Measurements from ENCODE around the gene PLXNA2. TPM values are rescaled to one million over a fixed set of nuclear protein-coding genes. Genes with fewer than 3 reads are reported as not detected.

The PLXNA2 gene
- total RNA-seq, 1 experiment from 2014 or later, result 0.89 TPM

DNA sequence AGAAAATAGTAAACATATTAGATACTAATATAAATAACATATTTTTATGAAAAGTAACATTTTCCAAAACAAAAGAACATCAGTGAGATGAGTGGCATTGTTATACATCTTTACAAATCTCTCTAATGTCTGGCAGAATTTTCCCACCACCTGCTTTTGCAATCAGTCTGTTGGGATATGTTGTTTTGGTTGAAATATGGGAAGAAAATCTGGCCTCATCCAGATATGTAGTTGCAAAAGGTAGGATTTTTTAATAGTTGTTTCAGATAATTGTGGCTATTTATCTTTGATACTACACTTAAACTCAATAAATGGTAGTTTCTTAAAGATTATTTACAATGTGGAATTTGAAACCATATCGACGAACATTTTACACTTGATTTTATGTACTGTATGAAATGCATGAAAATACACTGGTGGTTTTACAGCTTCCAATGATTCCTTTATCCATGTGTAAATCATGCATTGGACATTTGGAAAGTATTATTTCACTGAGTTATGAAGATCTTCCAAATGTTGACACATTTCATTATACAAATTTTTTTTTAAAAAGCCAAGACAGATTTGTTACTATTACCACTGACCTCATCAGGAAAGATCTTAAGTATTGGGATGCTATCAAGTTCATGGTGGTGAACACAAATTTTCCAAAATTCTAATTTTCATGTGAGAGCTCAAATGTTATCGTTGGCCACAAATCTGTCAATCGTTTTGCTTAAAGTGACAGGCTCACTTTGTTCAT is 259.2 kb downstream of the PLXNA2 start:
- CTCF ChIA-PET, result interaction anchor here (0.8 to 1.0 kb wide), 2 partner anchors 9 to 13 kb away, joined by 3 read pairs; no protein-coding TSS in a partner anchor
- H3K27ac ChIP-seq (ENCODE audit: low read depth, low read length), result no peak overlapping the region
- no peak overlapping the region for H2AFZ ChIP-seq (ENCODE audit: low read depth, low read length, poor library complexity, severe bottlenecking)
- no peaks in the 10 kb centered on the region for H3K9me2 ChIP-seq (ENCODE audit: insufficient read depth)
- H3K4me2 ChIP-seq (ENCODE audit: low read length), result no peak overlapping the region
- intact Hi-C loops (cut with micrococcal nuclease), result no loop called here
- H3K9ac ChIP-seq (ENCODE audit: low read length), result no peak overlapping the region
- no peak for DNase-seq (ENCODE audit: low read depth, low spot score)
- H3K36me3 ChIP-seq (ENCODE audit: control insufficient read depth in 1 of 2, insufficient read depth in 2 of 2, low read length in 2 of 2), result no peaks in the 10 kb centered on the region
- no peaks in the 10 kb centered on the region for H3K79me2 ChIP-seq (ENCODE audit: insufficient read depth, low read length)
- H3K27me3 ChIP-seq (ENCODE audit: insufficient read depth, low read length), result peaks cover 4% of the 10 kb centered on the region; the same call in 1 of the 2 replicates
- H3K4me1 ChIP-seq (ENCODE audit: control insufficient read depth in 1 of 2, insufficient read depth in 2 of 2, low read length in 2 of 2), result no peaks in the 10 kb centered on the region
- no peaks in the 10 kb centered on the region for H4K20me1 ChIP-seq (ENCODE audit: insufficient read depth)
- H3K9me3 ChIP-seq (ENCODE audit: control insufficient read depth in 1 of 2, insufficient read depth in 1 of 2, low read depth in 1 of 2, low read length in 2 of 2), result no peaks in the 10 kb centered on the region
- TF ChIP-seq SIN3A (IDR thresholded peaks at IDR 0.05; ENCODE audit: low read depth), result no peak
- no peak for TF ChIP-seq EZH2 (IDR thresholded peaks at IDR 0.05)
- TF ChIP-seq JUND (IDR thresholded peaks at IDR 0.05), result no peak
- TF ChIP-seq, protein P1, sequence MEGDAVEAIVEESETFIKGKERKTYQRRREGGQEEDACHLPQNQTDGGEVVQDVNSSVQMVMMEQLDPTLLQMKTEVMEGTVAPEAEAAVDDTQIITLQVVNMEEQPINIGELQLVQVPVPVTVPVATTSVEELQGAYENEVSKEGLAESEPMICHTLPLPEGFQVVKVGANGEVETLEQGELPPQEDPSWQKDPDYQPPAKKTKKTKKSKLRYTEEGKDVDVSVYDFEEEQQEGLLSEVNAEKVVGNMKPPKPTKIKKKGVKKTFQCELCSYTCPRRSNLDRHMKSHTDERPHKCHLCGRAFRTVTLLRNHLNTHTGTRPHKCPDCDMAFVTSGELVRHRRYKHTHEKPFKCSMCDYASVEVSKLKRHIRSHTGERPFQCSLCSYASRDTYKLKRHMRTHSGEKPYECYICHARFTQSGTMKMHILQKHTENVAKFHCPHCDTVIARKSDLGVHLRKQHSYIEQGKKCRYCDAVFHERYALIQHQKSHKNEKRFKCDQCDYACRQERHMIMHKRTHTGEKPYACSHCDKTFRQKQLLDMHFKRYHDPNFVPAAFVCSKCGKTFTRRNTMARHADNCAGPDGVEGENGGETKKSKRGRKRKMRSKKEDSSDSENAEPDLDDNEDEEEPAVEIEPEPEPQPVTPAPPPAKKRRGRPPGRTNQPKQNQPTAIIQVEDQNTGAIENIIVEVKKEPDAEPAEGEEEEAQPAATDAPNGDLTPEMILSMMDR (IDR thresholded peaks at IDR 0.05 in 2 of 3, conservative IDR thresholded peaks at IDR 0.05 in 1 of 3; ENCODE audit: borderline replicate concordance in 1 of 3, insufficient read depth in 1 of 3, low read depth in 2 of 3, low read length in 2 of 3), result no peak
- TF ChIP-seq, protein P2, sequence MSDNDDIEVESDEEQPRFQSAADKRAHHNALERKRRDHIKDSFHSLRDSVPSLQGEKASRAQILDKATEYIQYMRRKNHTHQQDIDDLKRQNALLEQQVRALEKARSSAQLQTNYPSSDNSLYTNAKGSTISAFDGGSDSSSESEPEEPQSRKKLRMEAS (IDR thresholded peaks at IDR 0.05), result no peak
- no peak for TF ChIP-seq POLR2A (IDR thresholded peaks at IDR 0.05; ENCODE audit: borderline replicate concordance, extremely low read depth, insufficient read depth, insufficient read length)
- no peak for TF ChIP-seq EGR1 (IDR thresholded peaks at IDR 0.05; ENCODE audit: low read depth)
- no peak for TF ChIP-seq ELF1 (IDR thresholded peaks at IDR 0.05; ENCODE audit: borderline replicate concordance, low read depth)
- TF ChIP-seq CBX3 (IDR thresholded peaks at IDR 0.05; ENCODE audit: low read depth), result no peak
- TF ChIP-seq RAD21 (IDR thresholded peaks at IDR 0.05; ENCODE audit: low read depth), result no peak
- TF ChIP-seq POLR2AphosphoS5 (IDR thresholded peaks at IDR 0.05; ENCODE audit: low read depth, low read length), result no peak
- TF ChIP-seq, protein P3, sequence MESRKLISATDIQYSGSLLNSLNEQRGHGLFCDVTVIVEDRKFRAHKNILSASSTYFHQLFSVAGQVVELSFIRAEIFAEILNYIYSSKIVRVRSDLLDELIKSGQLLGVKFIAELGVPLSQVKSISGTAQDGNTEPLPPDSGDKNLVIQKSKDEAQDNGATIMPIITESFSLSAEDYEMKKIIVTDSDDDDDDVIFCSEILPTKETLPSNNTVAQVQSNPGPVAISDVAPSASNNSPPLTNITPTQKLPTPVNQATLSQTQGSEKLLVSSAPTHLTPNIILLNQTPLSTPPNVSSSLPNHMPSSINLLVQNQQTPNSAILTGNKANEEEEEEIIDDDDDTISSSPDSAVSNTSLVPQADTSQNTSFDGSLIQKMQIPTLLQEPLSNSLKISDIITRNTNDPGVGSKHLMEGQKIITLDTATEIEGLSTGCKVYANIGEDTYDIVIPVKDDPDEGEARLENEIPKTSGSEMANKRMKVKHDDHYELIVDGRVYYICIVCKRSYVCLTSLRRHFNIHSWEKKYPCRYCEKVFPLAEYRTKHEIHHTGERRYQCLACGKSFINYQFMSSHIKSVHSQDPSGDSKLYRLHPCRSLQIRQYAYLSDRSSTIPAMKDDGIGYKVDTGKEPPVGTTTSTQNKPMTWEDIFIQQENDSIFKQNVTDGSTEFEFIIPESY (IDR thresholded peaks at IDR 0.05; ENCODE audit: extremely low read depth, insufficient replicate concordance, low read length), result no peak
- no peak for TF ChIP-seq ZFX (IDR thresholded peaks at IDR 0.05)
- no peak for ATAC-seq
- no TSS peak for BruUV-seq (replicated peaks)
- H3K4me3 ChIP-seq (replicated peaks in 1 of 2; ENCODE audit: low read depth in 1 of 2, low read length in 2 of 2), result no peak overlapping the region
- POLR2A ChIA-PET, result no interaction called here
- RAD21 ChIA-PET (ENCODE audit: low non-redundant PET in 1 of 2, low total read pairs in 2 of 2, uncharacterized antibody in 2 of 2, unreplicated experiment in 2 of 2), result no interaction called here

All from HCT116 (cell line).